ENCODE data around the gene NKAPD1. TPM values are rescaled to one million over a fixed set of nuclear protein-coding genes. Genes with fewer than 3 reads are reported as not detected.

Gene NKAPD1
- total and polyA plus RNA-seq, 7 donors, result 11.1 to 19.4 (median 16.2) TPM

DNA sequence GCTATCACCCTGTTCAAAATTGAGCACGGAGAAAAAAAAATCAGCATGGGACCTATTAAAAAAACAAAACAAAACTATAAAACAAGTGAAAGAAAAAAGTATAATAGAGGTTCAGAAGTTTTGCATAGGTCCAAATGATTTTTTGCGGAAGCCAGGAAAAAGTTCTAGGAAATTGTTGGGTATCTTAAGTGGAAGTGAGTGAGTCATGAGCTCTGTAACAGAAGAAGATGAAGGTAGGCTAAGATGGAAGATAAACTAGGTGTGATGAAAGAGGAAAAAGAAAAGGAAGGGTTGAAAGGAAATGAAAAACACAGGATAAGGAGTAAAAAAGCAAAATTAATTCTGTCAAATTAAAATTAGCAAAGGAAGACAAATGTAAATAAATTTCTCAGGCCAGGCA lies 40.4 kb downstream of the NKAPD1 start:
- intact Hi-C loops (cut with DNase I), result loop anchor here (2.0 kb wide), 1 partner anchor 60 kb away; the partner anchor contains the start of gene BCO2
- DNase-seq, result no peak
- Histone ChIP-seq H3K4me3 (no peak overlapping the region), H3K36me3 (no peaks in the 10 kb centered on the region), H3K4me1 (no peaks in the 10 kb centered on the region), H3K9me3 (no peaks in the 10 kb centered on the region), H3K27me3 (no peaks in the 10 kb centered on the region), H3K27ac (no peak overlapping the region)
- WGBS, 2 donors, result 92 to 96% methylated on average over 2 of the region's 2 CpGs
- TF ChIP-seq, protein P1, sequence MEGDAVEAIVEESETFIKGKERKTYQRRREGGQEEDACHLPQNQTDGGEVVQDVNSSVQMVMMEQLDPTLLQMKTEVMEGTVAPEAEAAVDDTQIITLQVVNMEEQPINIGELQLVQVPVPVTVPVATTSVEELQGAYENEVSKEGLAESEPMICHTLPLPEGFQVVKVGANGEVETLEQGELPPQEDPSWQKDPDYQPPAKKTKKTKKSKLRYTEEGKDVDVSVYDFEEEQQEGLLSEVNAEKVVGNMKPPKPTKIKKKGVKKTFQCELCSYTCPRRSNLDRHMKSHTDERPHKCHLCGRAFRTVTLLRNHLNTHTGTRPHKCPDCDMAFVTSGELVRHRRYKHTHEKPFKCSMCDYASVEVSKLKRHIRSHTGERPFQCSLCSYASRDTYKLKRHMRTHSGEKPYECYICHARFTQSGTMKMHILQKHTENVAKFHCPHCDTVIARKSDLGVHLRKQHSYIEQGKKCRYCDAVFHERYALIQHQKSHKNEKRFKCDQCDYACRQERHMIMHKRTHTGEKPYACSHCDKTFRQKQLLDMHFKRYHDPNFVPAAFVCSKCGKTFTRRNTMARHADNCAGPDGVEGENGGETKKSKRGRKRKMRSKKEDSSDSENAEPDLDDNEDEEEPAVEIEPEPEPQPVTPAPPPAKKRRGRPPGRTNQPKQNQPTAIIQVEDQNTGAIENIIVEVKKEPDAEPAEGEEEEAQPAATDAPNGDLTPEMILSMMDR (IDR thresholded peaks at IDR 0.05), result no peak
- TF ChIP-seq POLR2A (IDR thresholded peaks at IDR 0.05) (no peak), EP300 (IDR thresholded peaks at IDR 0.05) (no peak), POLR2AphosphoS5 (IDR thresholded peaks at IDR 0.05) (no peak)

DNA sequence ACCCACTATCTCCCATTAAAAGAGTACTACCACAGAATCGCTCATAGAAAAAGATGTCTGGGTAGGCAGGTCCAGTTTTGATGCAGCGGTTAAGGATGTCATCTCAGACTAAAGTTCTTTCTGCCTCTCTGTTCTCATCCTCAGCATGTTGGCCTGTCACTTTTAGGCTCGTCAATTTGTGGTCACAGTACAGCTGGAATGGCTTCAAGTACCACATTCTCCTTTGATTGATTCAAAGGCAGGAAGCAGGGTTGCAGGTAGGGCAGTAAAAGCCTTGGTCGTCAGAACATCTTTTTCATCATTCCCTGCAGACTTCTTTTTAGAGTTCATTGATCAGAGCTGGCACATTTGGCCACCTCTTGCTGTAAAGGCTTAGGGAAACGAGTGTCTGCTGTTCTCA lies 41.3 kb downstream of the NKAPD1 start:
- no peaks in the 10 kb centered on the region for H3K9me3 ChIP-seq
- no peaks in the 10 kb centered on the region for H3K36me3 ChIP-seq
- no peak for DNase-seq
- WGBS, 2 donors, result 75 to 76% methylated on average over 5 of the region's 5 CpGs
- peaks cover 0 to 3% (median 0%) of the 10 kb centered on the region in 4 donors for H3K4me1 ChIP-seq
- no peak for TF ChIP-seq POLR2A (IDR thresholded peaks at IDR 0.05)
- no peak for TF ChIP-seq POLR2AphosphoS5 (IDR thresholded peaks at IDR 0.05)
- TF ChIP-seq EP300 (IDR thresholded peaks at IDR 0.05), result no peak
- TF ChIP-seq, protein P1 (IDR thresholded peaks at IDR 0.05), result no peak
- H3K27ac ChIP-seq, result no peak overlapping the region
- H3K27me3 ChIP-seq, result no peaks in the 10 kb centered on the region
- no peak overlapping the region for H3K4me3 ChIP-seq
- intact Hi-C loops (cut with DNase I), result loop anchor here (2.0 kb wide), 1 partner anchor 59 kb away; the partner anchor contains the start of gene BCO2

DNA sequence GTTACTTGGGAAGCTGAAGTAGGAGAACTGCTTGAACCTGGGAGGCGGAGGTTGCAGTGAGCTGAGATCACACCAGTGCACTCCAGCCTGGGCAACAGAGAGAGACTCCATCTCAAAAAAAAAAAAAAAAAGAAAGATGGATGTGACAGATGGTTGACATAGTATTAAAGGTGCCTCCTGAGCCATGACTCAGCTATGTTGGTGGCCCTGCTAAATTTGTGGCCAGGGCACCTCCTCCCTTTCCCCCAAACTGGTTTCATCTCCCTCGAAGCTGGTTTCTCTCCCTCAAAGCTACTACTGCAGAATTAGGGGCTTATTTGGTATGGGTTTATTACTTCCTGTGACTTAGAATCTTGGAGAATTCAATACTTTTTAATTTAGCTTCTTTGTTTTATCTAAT lies 44.1 kb downstream of the NKAPD1 start:
- Histone ChIP-seq H3K9me3 (no peaks in the 10 kb centered on the region), H3K36me3 (no peaks in the 10 kb centered on the region), H3K4me1 (peaks cover 0 to 7% (median 0%) of the 10 kb centered on the region in 4 donors), H3K4me3 (no peak overlapping the region), H3K27me3 (no peaks in the 10 kb centered on the region), H3K27ac (no peak overlapping the region)
- 80 to 89% methylated on average over 2 of the region's 2 CpGs for WGBS, 2 donors
- intact Hi-C loops (cut with DNase I), result no loop called here
- no peak for DNase-seq
- TF ChIP-seq EP300 (IDR thresholded peaks at IDR 0.05) (no peak), POLR2A (IDR thresholded peaks at IDR 0.05) (no peak), POLR2AphosphoS5 (IDR thresholded peaks at IDR 0.05) (no peak)
- TF ChIP-seq, protein P1 (IDR thresholded peaks at IDR 0.05), result no peak

DNA sequence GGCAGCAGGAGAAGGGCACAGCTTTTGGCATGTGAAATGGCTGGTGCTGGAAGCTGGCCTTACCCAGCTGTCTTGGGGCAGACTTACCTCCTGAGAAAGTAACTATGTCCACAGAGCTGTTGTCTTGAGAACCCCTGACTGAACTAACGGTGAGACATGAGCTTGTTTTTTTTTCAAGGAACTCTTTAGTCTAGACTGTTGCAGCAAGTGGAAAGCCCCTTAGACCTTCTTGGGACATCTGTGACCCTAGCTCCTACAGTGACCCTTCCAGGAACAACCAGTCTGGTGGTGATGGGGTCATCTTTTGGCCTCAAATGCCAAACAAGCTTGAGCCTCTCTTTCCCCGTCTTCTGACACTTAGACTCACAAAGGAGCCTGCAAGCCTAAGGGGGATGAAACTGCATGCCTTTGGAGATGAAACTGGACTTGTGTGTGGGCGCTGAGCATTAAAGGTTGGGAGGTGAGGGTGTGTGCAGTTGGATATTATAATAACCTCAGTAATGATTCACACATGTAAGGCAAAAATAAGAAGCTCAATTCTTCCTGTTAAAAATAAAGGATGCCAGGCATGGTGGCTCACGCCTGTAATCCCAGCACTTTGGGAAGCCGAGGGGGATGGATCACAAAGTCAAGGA lies 48.0 kb downstream of the NKAPD1 start:
- Histone ChIP-seq H3K36me3 (no peaks in the 10 kb centered on the region), H3K9me3 (no peaks in the 10 kb centered on the region), H3K4me1 (peaks cover 0 to 7% (median 0%) of the 10 kb centered on the region in 4 donors), H3K27ac (no peak overlapping the region), H3K27me3 (no peaks in the 10 kb centered on the region), H3K4me3 (no peak overlapping the region)
- DNase-seq, result no peak
- 94 to 96% methylated on average over 5 of the region's 5 CpGs for WGBS, 2 donors
- TF ChIP-seq POLR2AphosphoS5 (IDR thresholded peaks at IDR 0.05) (no peak), POLR2A (IDR thresholded peaks at IDR 0.05) (no peak), EP300 (IDR thresholded peaks at IDR 0.05) (no peak)
- TF ChIP-seq, protein P1 (IDR thresholded peaks at IDR 0.05), result no peak
- intact Hi-C loops (cut with DNase I), result no loop called here

Data from sigmoid colon (tissue), 7 donors.